Ishikawa (cell line): ENCODE data around the gene FOXL2.

ENCODE experiments used
- CEBPB ChIP-seq: IDR thresholded peaks from 2 replicates; pipeline ENCODE4 v1.6.1; 2012
- FOXM1 ChIP-seq: IDR thresholded peaks from 2 replicates; pipeline ENCODE4 v1.6.1; 2012; ENCODE audit warnings: low read depth, borderline replicate concordance
- RAD21 ChIP-seq: IDR thresholded peaks from 2 replicates; pipeline ENCODE4 v1.6.1; 2012; ENCODE audit warnings: low read depth
- YY1 ChIP-seq: IDR thresholded peaks from 2 replicates; pipeline ENCODE4 v1.6.1; 2012; ENCODE audit warnings: low read depth

- TF ChIP-seq YY1: no peak
- TF ChIP-seq FOXM1: no peak
- no peak for TF ChIP-seq CEBPB
- no peak for TF ChIP-seq RAD21
These were observed 40.2 kb upstream of the FOXL2 start for GRCh38 chr3:138987181-138987580.
